ENCODE results near the gene TMEM72. TPM values are rescaled to one million over a fixed set of nuclear protein-coding genes. Genes with fewer than 3 reads are reported as not detected.

TMEM72 gene
- total RNA-seq, 1 experiment from 2014 or later = not detected

- WGBS (ENCODE audit: extremely low coverage, insufficient read length, low lambda C conversion rate) = 100% methylated on average over 1 of the region's 17 CpGs
Observed at GRCh38 chr10:44880090-44880715, 30.9 kb upstream of the TMEM72 start.

More at GRCh38 chr10:44880090-44880715, 30.9 kb upstream of the TMEM72 start:
- Histone ChIP-seq H3K9ac (ENCODE audit: extremely low read depth, insufficient read length, low read length) (no peak overlapping the region), H3K4me1 (ENCODE audit: insufficient read depth, low read length) (no peaks in the 10 kb centered on the region), H3K18ac (ENCODE audit: insufficient read length, low read depth, low read length) (no peak overlapping the region), H4K20me1 (ENCODE audit: control insufficient read depth, insufficient read depth, insufficient read length) (no peaks in the 10 kb centered on the region), H3K27ac (ENCODE audit: insufficient read length, low read depth, low read length) (no peak overlapping the region), H3K4ac (ENCODE audit: low read depth, low read length) (no peak overlapping the region), H2AK5ac (ENCODE audit: insufficient read length, low read length) (no peak overlapping the region), H2BK20ac (ENCODE audit: low read depth, low read length, poor library complexity, severe bottlenecking) (no peak overlapping the region), H3K56ac (ENCODE audit: insufficient read length, low read depth, low read length) (no peak overlapping the region), H2BK120ac (ENCODE audit: low read depth, low read length, poor library complexity, severe bottlenecking) (no peak overlapping the region), H3K4me2 (ENCODE audit: insufficient read depth, insufficient read length, low read length) (no peak overlapping the region), H3K14ac (ENCODE audit: insufficient read depth, low read length) (no peak overlapping the region), H4K91ac (ENCODE audit: insufficient read length, low read depth, low read length) (no peak overlapping the region), H3K79me1 (ENCODE audit: insufficient read depth, low read depth, low read length, poor library complexity, severe bottlenecking) (no peaks in the 10 kb centered on the region), H3K23me2 (ENCODE audit: insufficient read length, low read depth, low read length, poor library complexity, severe bottlenecking) (no peaks in the 10 kb centered on the region), H3K27me3 (ENCODE audit: insufficient read depth, low read length) (no peaks in the 10 kb centered on the region; the same call in 1 of the 2 replicates), H2BK5ac (ENCODE audit: insufficient read length, low read length) (no peak overlapping the region), H2AFZ (ENCODE audit: low read length) (no peak overlapping the region), H3K79me2 (ENCODE audit: insufficient read depth, low read length) (no peaks in the 10 kb centered on the region), H3K23ac (ENCODE audit: insufficient read length, low read depth, low read length) (no peak overlapping the region), H3T11ph (ENCODE audit: low read length) (no peak overlapping the region), H3K9me3 (ENCODE audit: control insufficient read depth, low read depth, low read length) (no peaks in the 10 kb centered on the region), H4K5ac (ENCODE audit: insufficient read length, low read depth, low read length) (no peak overlapping the region), H2BK15ac (ENCODE audit: low read depth, low read length) (no peak overlapping the region), H4K8ac (replicated peaks; ENCODE audit: insufficient read length, low read depth, low read length) (no peak overlapping the region), H2BK12ac (ENCODE audit: insufficient read length, low read depth, low read length) (no peak overlapping the region)
- Mint-ChIP-seq H3K27me3 (ENCODE audit: low read depth) (peaks cover 26% of the 10 kb centered on the region), H3K36me3 (ENCODE audit: insufficient read depth in 1 of 3, low read depth in 3 of 3) (no peaks in the 10 kb centered on the region), H3K9me3 (no peaks in the 10 kb centered on the region), H3K27ac (no peak overlapping the region), H3K4me3 (peak overlapping the region; percentile 16 to 70; a peak in 1 of 5 replicates), H3K4me1 (peaks cover 25 to 26% of the 10 kb centered on the region in 2 experiments)
- no peak for DNase-seq
- no peak for TF ChIP-seq CTCF (conservative IDR thresholded peaks at IDR 0.05)

Measured in H9 (cell line).